ENCODE measurements around the gene HOMER1.
"Not testable (repeated sequence)": the region's sequence is repeated elsewhere in the genome, so short reads cannot be mapped to it uniquely, and the experiment has no call there.

HOMER1 gene

DNA sequence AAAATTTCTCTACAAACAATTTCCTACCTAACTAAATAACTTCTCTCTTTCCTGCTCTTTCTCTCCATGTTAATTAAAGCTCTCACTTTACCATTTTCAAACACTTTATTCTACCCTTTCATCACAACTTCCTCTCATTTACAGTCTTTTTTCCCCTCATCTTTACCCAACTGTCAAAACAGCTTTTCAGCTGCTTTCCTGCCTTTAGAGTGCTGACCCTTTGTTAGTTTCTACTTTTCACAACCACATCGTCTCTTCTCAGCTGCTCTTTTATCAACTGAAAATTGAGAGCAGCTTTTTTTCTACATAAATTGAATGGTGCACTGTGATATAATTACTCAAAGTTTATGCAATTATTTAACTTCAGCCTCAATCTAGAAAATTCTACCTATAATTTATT, 3.1 kb upstream of the HOMER1 start:
- no peak for DNase-seq

DNA sequence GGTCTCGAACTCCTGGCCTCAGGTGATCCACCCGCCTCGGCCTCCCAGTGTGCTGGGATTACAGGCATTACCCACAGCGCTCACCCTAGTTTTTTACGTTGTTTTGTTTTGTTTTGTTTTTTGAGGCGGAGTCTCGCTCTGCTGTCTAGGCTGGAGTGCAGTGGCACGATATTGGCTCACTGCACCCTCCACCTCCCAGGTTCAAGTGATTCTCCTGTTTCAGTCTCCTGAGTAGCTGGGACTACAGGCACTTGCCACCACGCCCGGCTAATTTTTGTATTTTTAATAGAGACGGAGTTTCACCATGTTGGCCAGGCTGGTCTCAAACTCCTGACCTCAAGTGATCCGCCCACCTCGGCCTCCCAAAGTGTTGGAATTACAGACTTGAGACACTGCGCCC, 2.4 kb upstream of the HOMER1 start:
- not testable (repeated sequence) for DNase-seq

DNA sequence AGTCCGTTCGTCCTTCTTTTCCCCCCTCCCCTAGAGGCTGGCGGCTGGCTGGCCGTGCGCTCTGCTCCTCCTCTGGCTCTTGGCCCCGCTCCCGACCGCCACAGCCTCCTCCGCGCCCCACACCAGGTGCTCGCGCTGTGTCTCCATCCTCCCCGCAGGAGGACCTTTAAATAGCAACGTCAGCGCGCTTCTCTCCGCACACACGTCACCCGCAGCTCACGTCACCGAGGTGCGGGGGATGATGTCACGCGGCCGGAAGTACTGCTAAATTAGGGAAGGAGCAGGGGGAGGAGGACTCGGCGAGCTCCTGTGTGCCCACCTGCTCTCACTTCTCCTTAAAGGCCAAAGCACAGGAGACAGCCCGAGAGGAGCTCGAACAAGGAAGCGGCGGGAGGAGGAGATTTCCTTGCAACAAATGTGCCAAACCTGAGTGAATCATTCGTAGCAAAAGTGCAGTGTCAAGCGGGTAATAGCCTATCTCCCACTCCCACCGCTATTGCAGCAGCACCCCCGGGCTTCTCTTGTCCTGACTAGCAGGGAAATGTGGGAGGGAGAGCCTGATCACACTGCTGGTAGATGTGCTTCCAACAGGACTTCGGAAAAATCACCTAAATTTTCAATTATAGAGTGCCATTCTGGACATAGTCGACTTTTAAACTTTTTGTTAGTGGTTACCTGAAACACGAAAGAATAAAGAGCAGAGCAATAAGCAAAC, 614 bp upstream of the HOMER1 start:
- peak; percentile 88 for DNase-seq

DNA sequence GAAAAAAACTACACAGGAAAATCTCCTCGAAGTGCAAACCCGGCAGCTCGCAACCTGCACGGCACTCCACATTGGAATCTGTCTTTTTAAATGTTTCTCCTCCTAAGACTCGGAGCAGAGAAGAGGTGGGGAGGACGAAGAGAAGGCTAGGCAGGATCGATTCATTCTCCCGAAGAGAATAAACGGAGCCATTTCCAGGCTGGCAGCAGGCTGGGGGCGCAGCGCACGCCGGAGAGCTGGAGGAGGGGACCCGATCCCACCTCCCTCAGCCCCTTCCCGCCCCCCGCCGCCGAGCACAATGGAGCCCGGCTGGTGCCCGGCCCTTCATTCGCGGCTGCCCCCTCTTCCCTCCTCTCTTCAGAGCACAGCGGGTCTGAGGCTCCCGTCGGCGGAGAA, 628 bp downstream of the HOMER1 start:
- peak; percentile 63 for DNase-seq

DNA sequence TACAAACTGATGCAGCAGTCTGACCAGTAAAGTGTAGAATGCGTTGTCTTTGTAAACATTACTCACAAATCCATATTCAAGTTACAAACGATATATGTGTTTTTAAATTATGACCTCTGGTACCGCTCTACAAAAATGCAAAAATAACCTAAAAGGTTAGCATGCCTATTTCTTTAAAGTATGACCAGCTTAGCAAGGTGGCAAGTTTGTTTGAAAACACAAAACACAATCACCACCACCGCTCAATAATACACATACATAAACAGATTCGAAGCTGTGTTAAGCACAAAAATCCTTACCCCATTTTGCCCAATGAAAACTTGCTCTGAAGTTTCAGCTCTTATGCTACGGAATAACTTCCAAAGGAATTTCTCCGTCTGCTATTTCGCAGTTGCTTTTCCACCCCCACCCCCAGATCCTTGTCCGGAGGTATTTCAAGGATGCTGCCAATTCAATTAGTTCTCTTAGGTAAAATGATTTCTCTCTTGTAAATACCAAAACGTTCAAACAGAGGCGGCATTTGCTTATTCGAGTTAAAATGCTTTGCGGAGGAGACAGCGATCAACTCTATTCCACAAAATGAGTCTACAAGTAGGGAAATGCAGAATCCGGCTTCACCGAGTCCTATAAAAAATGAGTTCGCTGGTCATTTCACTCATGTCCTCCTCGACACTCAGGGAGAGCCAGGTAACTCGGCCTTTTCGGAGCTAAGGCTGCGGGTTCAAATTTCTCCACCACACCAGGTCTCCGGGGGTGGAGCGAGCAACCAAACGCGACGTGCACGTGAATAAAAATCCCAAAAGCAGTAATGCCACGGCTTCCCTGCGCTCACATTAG, 1.2 kb downstream of the HOMER1 start:
- DNase-seq, result no peak

DNA sequence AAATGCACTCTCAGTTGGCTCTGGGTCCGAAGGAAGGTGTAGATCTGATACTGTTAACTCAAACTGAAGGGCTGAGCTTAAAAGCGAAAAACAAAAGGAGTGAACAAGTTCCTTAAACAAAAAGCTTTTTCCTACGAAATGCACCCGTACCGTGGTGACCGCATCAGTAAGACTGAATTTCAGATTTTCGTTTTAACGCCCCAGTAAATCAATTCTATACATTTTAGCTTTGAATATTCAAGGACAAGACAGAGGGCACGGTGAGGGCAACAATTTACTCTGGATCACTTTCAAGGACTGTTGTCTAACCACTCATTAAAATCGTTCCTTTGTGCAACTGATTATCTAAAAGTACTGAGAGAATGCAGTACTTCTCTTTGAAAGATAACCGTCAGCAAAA, 1.9 kb downstream of the HOMER1 start:
- peak; percentile 11 for DNase-seq

DNA sequence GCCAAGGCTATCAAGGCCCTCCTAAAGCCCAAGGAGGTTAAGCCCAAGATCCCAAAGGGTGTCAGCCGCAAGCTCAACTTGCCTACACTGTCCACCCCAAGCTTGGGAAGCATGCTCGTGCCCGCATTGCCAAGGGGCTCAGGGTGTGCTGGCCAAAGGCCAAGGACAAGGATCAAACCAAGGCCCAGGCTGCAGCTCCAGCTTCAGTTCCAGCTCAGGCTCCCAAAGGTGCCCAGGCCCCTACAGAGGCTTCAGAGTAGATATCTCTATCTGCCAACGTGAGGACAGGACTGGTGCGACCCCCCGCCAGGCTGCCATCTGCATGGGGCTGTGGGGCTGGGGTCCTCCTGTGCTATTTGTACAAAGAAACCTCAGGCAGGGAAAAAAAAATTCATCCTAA, 3.3 kb downstream of the HOMER1 start:
- DNase-seq, result no peak

DNA sequence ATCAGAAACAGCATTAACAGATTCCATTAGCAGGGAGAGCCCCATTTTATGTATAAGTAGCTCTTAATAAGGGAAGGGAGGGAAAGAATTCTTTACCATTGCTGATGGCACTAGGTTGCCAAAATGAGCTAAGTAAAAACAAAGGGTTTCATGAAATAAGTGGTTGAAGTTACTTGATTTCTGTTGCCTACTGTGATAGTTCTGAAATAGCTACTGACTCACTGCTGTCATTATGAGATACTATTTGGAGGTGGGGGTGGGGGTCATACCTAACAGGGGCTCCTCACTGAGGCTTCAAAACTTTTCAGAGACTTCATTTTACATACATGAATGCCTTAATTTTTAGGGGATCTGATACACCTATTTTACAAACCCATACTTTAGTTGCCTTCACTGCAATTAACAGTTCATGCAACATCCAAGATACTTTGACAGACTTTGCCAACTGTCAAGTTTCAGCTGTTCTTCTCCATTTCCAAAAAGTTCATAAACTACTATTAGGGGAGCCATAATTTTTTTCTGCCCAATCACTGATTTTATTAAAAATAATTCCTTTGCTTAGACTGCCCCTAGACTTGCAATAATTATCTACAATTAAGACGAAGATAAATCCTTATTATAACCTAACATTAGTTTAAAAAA, 4.6 kb downstream of the HOMER1 start:
- DNase-seq, result no peak

DNA sequence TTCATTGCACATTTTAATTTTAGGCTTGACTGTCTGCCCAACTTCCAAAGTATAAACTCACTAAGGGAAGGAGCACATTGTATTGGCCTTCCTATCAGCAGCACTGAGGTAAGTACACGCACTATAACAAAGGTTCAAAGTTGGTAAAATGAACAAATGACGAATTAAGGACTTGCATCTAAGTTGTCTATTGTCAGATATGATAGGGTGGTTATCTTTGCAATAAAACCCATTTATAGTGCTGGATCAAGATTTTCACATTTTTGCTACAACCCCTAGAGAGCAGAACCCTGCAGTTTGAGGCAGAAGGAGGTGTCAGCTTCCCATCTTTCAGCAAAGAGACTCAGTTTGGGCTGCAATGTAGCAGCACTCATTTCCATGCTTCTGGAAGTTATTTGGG, 5.1 kb downstream of the HOMER1 start:
- DNase-seq, result no peak

DNA sequence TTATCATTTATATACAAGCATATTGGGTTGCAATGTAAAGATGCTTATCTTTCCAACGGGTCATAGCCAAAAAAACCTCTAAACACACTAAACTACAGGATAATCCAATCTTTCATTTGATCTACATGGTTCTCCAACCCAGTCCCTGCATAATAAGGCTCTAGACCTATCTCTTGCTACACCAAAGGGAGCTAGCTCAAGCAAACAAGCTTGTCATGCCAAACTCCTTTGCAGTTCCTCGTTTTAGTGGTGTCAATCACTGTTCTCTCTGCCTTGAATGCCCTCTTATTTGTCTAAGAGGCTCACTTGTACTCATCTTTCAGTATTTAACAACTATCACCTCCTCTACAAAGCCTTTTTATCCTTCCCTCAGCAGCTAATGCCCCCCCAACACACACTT, 5.6 kb downstream of the HOMER1 start:
- peak; percentile 31 for DNase-seq

DNA sequence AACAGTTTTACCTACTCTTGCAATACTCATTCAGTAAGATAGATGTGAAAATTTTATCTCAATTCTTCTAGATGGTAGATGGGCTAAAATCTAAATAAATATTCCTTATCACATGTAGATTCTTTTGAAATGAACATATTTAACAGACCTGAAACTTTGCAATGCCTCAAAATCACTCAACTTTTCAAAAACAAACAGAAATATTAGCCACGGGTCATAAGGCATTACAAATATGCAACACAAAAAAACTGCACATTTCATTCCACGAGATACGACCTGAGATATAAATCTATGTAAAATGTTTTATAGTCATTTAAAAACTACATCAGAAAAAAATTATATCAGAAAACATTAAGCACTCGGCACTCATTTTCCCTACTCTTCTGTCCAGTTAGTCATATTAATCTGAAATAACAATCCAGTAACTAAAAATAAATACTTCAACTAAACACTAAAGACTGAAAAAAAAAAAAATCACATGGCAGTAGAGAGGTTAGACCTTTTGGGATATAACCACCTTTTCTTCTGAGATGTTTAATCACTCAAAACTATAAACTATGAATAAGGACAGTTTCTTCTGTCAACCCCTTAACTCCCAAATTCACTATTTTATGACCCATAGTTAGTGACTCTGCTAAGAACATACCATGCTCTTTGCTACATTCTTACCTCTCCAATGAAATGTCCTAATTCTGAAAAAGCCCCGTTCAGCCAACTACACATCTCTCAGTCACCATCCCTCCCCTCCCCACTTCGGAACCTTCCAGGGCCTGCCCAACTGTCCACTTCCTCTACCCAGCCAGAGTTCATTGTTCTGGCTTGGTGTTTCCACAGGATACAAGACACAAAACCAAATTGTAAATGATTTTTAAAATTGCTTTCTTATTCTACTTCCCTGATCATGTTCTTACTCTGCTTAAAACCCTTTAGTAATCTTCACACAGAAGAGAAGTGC, 6.4 kb downstream of the HOMER1 start:
- no peak for DNase-seq

DNA sequence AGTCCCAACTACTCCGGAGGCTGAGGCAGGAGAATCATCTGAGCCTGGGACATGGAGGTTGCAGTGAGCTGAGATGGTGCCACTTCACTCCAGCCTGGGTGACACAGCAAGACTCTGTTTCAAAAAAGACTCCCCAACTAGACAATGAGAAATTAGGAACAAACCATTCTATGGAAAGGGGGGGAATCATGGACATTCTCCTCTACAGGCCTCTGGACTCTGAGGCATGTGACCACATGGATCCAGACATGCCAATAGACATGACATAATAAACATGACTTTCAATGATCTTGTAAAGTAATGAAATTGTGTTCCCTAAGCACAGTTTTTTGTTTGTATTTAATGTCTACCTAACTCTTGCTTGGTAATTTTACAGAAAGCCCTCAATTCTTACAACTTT, 8.8 kb downstream of the HOMER1 start:
- no peak for DNase-seq

DNA sequence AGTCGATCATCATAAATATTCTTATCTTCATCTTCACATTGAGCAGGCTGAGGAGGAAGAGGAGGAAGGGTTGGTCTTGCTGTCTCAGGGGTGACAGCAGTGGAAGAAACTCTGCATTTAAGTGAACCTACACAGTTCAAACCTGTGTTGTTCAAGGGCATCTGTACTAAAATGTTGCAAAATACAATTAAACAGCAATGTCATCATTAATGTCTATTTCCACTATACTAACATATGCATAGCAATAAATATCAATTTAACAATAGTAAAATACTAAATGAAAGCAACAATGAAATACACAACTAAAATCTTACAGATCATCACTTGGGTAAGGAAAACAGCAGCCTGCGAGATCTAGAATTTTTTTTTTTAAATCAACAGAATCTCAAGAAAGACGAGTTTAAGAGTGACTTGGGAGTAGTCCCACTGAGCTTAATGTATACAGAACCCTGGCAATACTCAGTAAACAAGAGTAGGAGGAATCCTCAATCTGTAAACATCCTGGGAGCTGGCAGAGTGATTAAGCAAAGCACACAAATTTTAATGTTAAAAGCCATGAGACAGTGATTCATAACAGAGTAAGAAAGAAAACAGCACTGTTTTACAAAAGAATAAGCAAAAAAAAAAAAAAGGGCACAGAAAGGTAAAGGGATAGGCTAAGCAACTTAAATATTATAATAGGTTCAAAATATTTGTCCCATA, 10.0 kb downstream of the HOMER1 start:
- no peak for DNase-seq

DNA sequence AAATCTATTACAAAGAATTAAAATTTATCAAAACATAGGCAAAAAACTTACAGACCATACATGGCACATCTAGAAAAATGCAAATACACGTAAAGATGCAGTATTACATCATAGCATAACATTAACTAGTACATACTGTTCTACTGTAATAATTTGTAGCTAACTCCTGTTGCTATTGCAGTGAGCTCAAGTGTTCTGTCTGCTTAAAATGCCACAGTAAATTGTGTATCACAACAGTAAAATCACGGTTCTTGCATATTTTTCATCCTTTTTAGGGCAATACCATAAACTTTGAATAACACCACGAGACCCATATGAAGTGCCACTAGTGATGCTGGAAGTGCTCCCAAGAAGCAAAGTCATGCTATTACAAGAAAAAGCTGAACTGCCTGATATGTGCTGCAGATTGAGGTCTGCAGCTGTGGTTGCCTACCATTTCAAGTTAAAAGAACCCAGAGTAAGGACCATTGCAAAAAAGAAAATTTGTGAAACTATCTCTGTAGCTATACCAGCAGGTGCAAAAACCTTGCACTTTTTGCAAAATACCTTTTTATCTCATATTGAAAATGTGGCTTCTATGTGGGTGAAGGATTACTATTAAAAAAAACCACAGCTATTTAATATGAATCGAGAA, 14.2 kb downstream of the HOMER1 start:
- DNase-seq, result no peak

DNA sequence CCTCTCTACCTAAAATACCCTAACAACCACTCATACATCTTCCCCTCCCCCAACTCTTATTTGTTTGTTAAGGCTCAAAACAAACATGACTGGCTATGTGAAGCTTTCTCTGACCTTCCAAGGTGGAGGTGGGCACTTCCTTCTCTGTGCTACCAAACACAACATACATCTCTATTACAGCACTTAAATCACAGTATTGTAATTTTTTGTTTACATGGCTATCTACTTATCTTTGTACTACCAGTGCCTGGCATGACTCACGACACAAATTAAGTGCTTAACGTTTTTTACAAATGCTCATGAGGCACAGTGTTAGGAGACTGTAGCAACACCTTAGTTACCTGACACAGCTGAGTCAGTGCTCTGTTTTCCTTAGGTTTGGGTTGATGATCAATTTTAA, 18.6 kb downstream of the HOMER1 start:
- no peak for DNase-seq

DNA sequence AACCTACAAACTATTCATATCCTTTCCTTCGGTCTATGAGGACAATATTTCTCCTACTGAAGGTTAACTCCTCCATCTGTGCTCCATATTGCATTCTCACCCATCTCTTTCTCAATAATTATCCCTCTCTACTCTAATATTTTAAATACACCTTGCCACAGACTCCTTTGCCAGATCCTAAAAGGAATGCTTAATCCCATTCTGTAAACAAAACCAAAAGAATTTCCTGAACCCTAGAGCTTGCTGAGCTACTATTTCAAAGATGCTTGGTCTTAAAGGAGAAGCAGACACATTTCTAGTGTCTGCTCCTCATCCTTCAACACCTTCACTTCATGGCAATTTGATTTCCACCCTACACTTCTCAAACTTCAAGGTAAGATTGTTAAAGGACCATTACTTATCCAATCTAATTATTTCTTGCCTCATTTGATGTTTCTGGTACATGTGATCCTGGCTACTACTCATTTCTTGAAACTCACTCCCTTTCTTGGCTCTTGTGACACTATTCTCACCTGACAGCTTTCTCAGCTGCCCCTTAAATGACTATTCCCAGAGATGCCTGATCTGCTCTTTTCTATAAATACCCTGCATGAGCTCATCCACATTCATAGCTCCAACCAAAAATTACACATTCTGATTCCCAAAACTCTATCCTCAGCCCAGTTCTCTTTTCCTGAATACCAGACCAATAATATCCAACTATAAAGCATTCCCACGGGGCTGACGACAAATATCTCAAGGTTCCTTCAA, 20.2 kb downstream of the HOMER1 start:
- peak; percentile 8 for DNase-seq

DNA sequence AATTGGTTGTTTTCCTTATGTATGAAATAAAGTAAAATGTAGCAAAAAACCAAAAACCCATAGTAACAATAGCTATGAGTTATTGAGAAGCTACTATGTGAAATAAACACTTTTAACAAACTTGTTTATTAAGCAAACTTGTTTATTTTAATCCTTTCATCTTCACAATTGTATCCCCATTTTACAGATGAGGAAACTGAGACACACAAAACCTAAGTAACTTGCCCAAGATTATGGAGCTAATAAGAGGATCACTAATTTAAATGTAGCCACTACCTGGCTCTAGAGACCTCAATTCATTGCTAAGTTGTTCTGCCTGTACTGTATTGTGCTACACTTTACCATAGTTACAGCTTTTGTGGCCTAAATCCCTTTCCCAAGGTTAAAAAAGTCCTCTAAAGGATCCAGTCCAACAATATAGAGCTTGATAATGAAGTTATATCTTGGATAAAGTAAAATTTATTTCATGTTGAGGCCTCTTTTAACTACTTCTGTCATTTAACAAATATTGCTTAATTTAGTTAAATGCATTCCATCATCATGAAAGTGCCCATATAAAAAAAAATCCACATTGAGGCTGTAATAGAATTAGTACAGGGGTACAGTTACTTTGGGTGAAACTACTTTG, 22.1 kb downstream of the HOMER1 start:
- no peak for DNase-seq

DNA sequence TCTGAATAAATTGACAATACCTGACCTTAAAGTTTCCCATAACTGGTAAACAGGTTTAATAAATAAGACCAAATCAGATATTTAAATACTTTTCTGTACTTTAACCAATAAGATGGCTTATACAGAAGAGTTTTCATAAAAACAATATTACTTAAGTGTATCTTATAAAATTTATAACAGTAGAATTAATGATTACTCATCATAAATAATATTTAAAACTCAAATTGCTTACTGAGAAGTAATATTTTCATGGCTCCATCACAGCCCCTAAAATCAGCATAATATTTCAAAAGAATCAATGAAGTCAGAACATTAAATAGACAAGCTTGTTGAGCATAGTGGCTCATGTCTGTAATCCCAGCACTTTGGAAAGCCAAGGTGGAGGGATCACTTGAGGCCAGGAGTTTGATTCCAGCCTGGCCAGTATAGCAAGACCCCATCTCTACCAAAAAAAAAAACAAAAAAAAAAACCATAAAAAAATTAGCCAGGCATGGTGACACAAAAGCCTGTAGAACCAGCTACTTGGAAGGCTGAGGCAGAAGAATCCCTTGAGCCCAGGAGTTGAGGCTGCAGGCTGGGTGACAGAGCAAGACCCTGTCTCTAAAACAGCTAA, 23.5 kb downstream of the HOMER1 start:
- DNase-seq, result no peak

DNA sequence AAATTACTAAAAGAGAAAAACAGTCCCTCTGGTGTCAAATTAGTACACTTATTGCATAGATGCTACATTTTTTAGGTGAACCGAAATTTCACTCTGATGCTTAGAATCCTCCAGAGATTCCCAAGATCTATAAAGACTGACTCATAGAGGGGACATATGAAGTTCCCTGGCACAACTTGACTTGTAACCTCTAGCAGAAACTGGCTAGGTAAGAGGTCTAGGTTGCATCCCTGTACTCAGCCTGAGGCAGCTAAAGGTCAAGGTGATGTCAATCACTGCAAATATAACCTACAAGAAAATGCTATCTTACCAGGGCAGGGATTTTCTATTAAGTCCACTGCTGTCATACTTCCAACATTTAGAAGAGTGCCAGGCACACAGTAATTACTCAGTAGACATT, 24.2 kb downstream of the HOMER1 start:
- no peak for DNase-seq

DNA sequence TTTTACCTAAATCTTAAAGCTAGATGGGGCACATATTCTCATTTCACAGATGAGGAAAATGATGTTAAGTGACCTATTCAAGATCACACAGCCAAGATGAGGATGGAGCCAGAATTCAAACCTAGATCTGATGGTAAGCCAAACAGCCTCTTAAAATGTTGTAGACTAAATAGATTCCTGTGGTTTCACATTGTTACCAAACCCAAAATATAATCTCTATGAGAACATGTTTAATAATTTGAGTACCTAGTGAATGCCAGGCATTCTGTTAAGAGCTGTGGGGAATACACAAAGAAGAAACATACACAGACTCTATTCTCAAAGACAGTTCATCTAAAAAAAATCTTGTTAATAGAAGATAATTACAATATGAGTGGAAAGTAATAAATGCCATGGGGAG, 25.2 kb downstream of the HOMER1 start:
- no peak for DNase-seq
